Immature natural killer cell (primary cell): ENCODE measurements around the gene PRSS33. TPM values are rescaled to one million over a fixed set of nuclear protein-coding genes. Genes with fewer than 3 reads are reported as not detected.

Experiments
- DNase-seq, 3 donors: peaks; one replicate each; pipeline ENCODE4 v3.0.0; 2022; ENCODE audit warnings: mixed read lengths in 1 of 3
- H3K27ac Mint-ChIP-seq, 6 donors: one replicate each; pipeline ENCODE4 v1.8.0; 2020; ENCODE audit warnings: mixed read lengths in 6 of 6, mild to moderate bottlenecking in 5 of 6, inconsistent platforms in 4 of 6, moderate library complexity in 3 of 6
- H3K27me3 Mint-ChIP-seq, 3 donors: one replicate each; pipeline ENCODE4 v1.8.0; 2020 to 2021; ENCODE audit warnings: low read depth in 3 of 3, mild to moderate bottlenecking in 3 of 3, mixed read lengths in 3 of 3, moderate library complexity in 3 of 3, inconsistent platforms in 1 of 3
- H3K36me3 Mint-ChIP-seq, 3 donors: one replicate each; pipeline ENCODE4 v1.8.0; 2020; ENCODE audit warnings: mixed read lengths in 3 of 3, inconsistent platforms in 2 of 3, mild to moderate bottlenecking in 2 of 3
- H3K4me1 Mint-ChIP-seq, 2 donors: one replicate each; pipeline ENCODE4 v1.8.0; 2020; ENCODE audit warnings: inconsistent platforms in 2 of 2, mild to moderate bottlenecking in 2 of 2, mixed read lengths in 2 of 2, moderate library complexity in 1 of 2
- H3K4me3 Mint-ChIP-seq, 5 donors: one replicate each; pipeline ENCODE4 v1.8.0; 2020; ENCODE audit warnings: mild to moderate bottlenecking in 5 of 5, mixed read lengths in 5 of 5, inconsistent platforms in 3 of 5, moderate library complexity in 3 of 5
- H3K9me3 Mint-ChIP-seq, 6 donors: one replicate each; pipeline ENCODE4 v1.8.0; 2020; ENCODE audit warnings: mild to moderate bottlenecking in 6 of 6, mixed read lengths in 6 of 6, inconsistent platforms in 4 of 6, moderate library complexity in 3 of 6
- polyA plus RNA-seq, 3 donors: library from polyadenylated mRNA; unstranded; fragments of 300-500 nt; fragmentation: Illumina TruSeq; gene quantifications; one replicate each; pipeline ENCODE4 v1.2.3, GENCODE V29; 2021

Gene PRSS33
- polyA plus RNA-seq, 3 donors from 2014 or later, result 1.1 to 4.0 TPM; not detected in 1

DNA sequence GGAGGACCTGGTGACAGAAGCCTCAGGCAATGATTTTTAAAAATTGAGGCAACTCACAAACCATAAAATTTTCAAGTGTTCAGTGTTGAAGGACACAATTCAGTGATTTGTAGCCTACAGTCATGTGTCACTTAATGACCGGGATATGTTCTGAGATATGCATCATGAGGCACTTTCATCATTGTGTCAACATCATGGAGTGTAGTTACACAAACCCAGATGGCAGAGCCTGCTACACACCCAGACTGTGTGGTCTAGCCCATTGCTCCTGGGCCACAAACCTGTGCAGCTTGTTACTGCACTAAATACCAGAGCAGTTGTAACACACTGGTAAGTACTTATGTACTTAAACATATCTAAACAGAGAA, 12.5 kb upstream of the PRSS33 start:
- Mint-ChIP-seq H3K27me3 (peaks cover 2 to 8% (median 5%) of the 10 kb centered on the region in 3 donors), H3K9me3 (peaks cover 0 to 6% (median 0%) of the 10 kb centered on the region in 6 donors), H3K4me3 (no peak overlapping the region), H3K36me3 (no peaks in the 10 kb centered on the region), H3K4me1 (no peaks in the 10 kb centered on the region), H3K27ac (no peak overlapping the region)
- no peak for DNase-seq

GRCh38 chr16:2799205-2799858, 12.0 kb upstream of the PRSS33 start:
- Mint-ChIP-seq H3K4me1 (no peaks in the 10 kb centered on the region), H3K9me3 (peaks cover 0 to 6% (median 0%) of the 10 kb centered on the region in 6 donors), H3K27me3 (peaks cover 2 to 6% (median 5%) of the 10 kb centered on the region in 3 donors), H3K36me3 (no peaks in the 10 kb centered on the region), H3K27ac (no peak overlapping the region), H3K4me3 (no peak overlapping the region)
- DNase-seq, result no peak

DNA sequence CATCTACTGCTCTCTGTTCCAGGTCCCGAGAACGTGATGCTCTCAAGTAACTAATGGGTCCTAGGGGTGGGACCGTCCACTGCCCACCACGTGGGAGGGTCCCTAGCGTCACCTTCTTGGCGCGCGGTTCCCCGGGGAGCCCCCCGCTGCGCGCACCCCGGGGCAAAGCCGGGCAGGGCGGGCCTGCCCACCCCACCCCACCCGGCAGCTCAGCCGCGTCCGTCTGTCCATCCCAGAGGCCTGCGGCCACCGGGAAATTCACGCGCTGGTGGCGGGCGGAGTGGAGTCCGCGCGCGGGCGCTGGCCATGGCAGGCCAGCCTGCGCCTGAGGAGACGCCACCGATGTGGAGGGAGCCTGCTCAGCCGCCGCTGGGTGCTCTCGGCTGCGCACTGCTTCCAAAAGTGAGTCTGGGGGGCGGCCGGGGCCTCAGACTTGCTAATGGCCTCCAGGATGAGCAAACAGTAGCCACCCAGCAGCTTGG, 11.4 kb upstream of the PRSS33 start:
- no peak overlapping the region for H3K27ac Mint-ChIP-seq
- peaks cover 2 to 5% (median 4%) of the 10 kb centered on the region in 3 donors for H3K27me3 Mint-ChIP-seq
- no peak for DNase-seq

DNA sequence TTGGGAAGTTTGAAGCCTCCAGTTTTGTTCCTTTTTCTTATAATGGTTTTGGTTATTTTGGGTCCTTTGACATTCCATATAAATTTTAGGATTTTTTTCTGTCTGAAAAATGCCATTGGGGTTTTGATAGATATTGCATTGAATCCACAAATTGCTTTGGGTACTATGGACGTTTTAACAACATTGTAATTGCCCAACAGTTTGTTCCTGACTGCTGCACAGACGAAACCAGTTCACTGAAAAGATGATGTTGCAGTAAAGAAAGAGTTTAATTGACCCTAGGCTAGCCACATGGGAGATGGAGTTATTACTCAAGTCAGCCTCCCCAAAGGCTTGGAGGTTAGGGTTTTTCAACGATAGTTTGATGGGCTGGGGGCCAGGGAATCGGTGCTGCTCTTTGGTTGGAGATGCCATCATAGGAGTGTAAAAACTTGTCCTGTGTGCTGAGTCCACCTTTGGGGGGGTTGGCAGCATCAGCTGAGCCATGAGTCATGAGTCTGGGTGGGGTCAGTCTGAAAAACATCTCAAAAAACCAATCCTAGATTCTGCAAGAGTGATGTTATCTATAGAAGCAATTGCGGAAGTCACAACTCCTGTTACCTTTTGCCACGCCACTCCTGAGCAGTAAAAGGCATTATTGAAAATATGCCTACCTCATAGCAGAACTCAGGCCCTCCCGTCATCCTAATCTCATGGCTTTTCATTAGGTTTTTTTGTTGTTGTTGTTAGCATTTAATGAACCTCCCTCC, 8.2 kb upstream of the PRSS33 start:
- Mint-ChIP-seq H3K27me3 (peaks cover 6% of the 10 kb centered on the region in 3 donors), H3K9me3 (no peaks in the 10 kb centered on the region), H3K4me1 (no peaks in the 10 kb centered on the region), H3K36me3 (no peaks in the 10 kb centered on the region), H3K4me3 (no peak overlapping the region), H3K27ac (no peak overlapping the region)
- no peak for DNase-seq

More for the DNA sequence above, 11.4 kb upstream of the PRSS33 start:
- Mint-ChIP-seq H3K36me3 (no peaks in the 10 kb centered on the region), H3K9me3 (peaks cover 0 to 2% (median 0%) of the 10 kb centered on the region in 6 donors), H3K4me3 (no peak overlapping the region), H3K4me1 (no peaks in the 10 kb centered on the region)

GRCh38 chr16:2792940-2793339, 5.6 kb upstream of the PRSS33 start:
- no peak overlapping the region for H3K4me3 Mint-ChIP-seq
- peaks cover 6 to 8% (median 6%) of the 10 kb centered on the region in 3 donors for H3K27me3 Mint-ChIP-seq
- H3K36me3 Mint-ChIP-seq, result no peaks in the 10 kb centered on the region
- H3K27ac Mint-ChIP-seq, result no peak overlapping the region
- no peak for DNase-seq
- peaks cover 0 to 2% of the 10 kb centered on the region in 2 donors for H3K4me1 Mint-ChIP-seq
- H3K9me3 Mint-ChIP-seq, result no peaks in the 10 kb centered on the region

- Mint-ChIP-seq H3K27me3 (peaks cover 6 to 8% (median 8%) of the 10 kb centered on the region in 3 donors), H3K36me3 (no peaks in the 10 kb centered on the region), H3K9me3 (no peaks in the 10 kb centered on the region), H3K27ac (no peak overlapping the region), H3K4me3 (no peak overlapping the region), H3K4me1 (peaks cover 5 to 8% of the 10 kb centered on the region in 2 donors)
- DNase-seq, result no peak
Measured at GRCh38 chr16:2791174-2791573, 3.8 kb upstream of the PRSS33 start.

- DNase-seq, result no peak
- no peaks in the 10 kb centered on the region for H3K36me3 Mint-ChIP-seq
- H3K4me1 Mint-ChIP-seq, result peaks cover 5 to 12% of the 10 kb centered on the region in 2 donors
- no peak overlapping the region for H3K27ac Mint-ChIP-seq
- peaks cover 4 to 5% (median 4%) of the 10 kb centered on the region in 3 donors for H3K27me3 Mint-ChIP-seq
- no peaks in the 10 kb centered on the region for H3K9me3 Mint-ChIP-seq
- H3K4me3 Mint-ChIP-seq, result no peak overlapping the region
Measured at GRCh38 chr16:2790631-2791030, 3.3 kb upstream of the PRSS33 start.

- no peak for DNase-seq
- H3K36me3 Mint-ChIP-seq, result no peaks in the 10 kb centered on the region
- no peaks in the 10 kb centered on the region for H3K9me3 Mint-ChIP-seq
- H3K4me3 Mint-ChIP-seq, result no peak overlapping the region
- H3K27ac Mint-ChIP-seq, result no peak overlapping the region
- H3K27me3 Mint-ChIP-seq, result peaks cover 2 to 6% (median 4%) of the 10 kb centered on the region in 3 donors
- peaks cover 5 to 15% of the 10 kb centered on the region in 2 donors for H3K4me1 Mint-ChIP-seq
Measured at GRCh38 chr16:2787961-2788360, 601 bp upstream of the PRSS33 start.

GRCh38 chr16:2786826-2787151, 571 bp downstream of the PRSS33 start:
- H3K9me3 Mint-ChIP-seq, result no peaks in the 10 kb centered on the region
- DNase-seq, result no peak
- peaks cover 0 to 4% (median 2%) of the 10 kb centered on the region in 3 donors for H3K27me3 Mint-ChIP-seq
- no peak overlapping the region for H3K27ac Mint-ChIP-seq
- H3K36me3 Mint-ChIP-seq, result no peaks in the 10 kb centered on the region
- H3K4me1 Mint-ChIP-seq, result peaks cover 5 to 15% of the 10 kb centered on the region in 2 donors
- H3K4me3 Mint-ChIP-seq, result no peak overlapping the region

DNA sequence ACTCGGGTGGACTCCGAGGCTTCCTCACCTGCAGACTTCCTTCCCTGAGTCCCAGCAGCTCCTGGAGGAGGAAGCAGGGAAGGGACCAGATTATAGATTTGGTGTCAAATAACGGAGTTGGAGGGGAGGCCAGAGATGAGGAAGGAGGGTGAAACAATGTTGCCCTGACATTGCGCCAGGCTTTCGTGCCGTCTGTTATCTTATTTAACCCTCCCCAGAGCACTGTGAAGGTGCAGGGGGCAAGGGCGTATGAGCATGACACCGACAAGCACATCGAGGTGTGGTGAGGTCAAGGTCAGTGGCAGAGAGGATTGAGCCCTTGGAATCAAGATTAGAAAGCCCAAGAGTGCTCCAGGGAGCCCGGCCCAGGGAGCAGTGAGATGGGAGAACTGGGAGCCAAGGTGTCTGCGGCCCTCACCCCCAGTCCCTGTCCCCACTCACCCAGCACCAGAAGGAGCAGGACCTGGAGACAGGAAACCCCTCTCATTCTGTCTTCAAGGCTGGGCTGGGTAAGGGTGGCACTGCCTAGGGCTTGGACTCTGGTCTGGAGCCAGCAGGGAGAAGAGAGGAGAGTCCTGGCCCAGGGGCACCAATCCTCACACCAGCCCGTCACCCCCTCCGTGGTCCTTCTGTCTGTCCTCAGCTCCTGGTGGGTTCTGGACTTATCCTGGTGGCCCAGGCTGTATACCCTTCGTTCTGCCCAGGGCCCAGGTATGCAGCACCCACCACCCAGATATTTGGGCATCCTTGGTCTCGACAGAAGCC, 1.1 kb downstream of the PRSS33 start:
- Mint-ChIP-seq H3K4me3 (peak overlapping the region in 3 of 5 donors; percentile 5 to 53 (median 47)), H3K27me3 (peaks cover 0 to 4% (median 2%) of the 10 kb centered on the region in 3 donors), H3K36me3 (no peaks in the 10 kb centered on the region), H3K4me1 (peaks cover 5 to 15% of the 10 kb centered on the region in 2 donors), H3K27ac (no peak overlapping the region), H3K9me3 (no peaks in the 10 kb centered on the region)
- DNase-seq, result no peak

DNA sequence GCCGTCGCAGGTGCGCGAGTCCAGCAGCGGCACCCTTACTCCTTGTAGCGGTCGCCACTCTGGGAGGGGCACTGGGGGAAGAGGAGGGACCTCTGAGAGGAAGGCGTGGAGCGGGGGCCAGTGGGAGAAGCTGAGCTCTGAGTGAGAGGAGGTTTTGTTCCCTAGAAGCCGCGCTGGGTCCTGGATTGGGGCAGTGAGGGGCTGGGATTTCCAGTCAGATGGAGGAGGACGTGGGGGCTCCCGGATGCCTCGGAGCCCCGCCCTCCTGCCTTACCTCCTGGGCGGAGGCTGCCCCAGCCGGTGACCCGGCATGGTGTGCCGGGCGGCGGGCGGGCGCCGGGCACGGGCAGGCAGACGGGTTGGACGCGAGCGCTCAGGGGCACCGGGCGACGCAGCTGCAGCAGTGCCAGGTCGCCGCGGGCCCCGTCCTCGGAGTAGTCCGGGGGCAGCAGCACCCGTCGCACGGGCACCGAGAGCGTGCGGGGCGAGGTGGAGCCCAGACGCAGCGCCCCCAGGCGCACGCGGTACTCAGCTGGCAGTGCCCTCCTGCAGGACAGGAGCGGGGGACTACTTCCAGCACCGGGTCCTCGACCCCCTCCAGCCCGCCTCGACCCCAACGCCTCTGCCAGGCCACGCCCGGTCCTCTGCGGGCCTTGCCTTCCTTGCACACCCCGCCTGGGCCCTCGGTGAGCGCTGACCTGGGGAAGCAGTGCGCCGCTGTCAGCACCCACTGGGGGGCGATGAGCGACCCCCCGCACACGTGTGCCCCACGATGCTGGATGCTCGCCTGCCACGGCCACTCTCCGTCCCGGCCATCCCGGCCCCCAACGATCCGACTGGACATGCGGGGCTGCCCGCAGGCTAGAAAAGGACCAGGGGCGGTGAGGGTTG, 2.0 kb downstream of the PRSS33 start:
- DNase-seq, result no peak
- no peaks in the 10 kb centered on the region for H3K9me3 Mint-ChIP-seq
- H3K36me3 Mint-ChIP-seq, result no peaks in the 10 kb centered on the region
- H3K4me3 Mint-ChIP-seq, result peak overlapping the region; percentile 76 to 80 (median 78)
- H3K27ac Mint-ChIP-seq, result no peak overlapping the region
- peaks cover 11 to 21% of the 10 kb centered on the region in 2 donors for H3K4me1 Mint-ChIP-seq
- peaks cover 0 to 4% (median 4%) of the 10 kb centered on the region in 3 donors for H3K27me3 Mint-ChIP-seq

- no peak for DNase-seq
- no peak overlapping the region for H3K27ac Mint-ChIP-seq
- H3K9me3 Mint-ChIP-seq, result no peaks in the 10 kb centered on the region
- H3K4me3 Mint-ChIP-seq, result peak overlapping the region; percentile 76 to 80 (median 78)
- H3K36me3 Mint-ChIP-seq, result no peaks in the 10 kb centered on the region
- peaks cover 15 to 25% of the 10 kb centered on the region in 2 donors for H3K4me1 Mint-ChIP-seq
- peaks cover 0 to 4% (median 4%) of the 10 kb centered on the region in 3 donors for H3K27me3 Mint-ChIP-seq
Measured at GRCh38 chr16:2784358-2785100, 2.8 kb downstream of the PRSS33 start.
